Thoracic aorta endothelial cell (primary cell): ENCODE measurements around the gene GOLGA6C. TPM values are rescaled to one million over a fixed set of nuclear protein-coding genes. Genes with fewer than 3 reads are reported as not detected.

Source experiments
- small RNA-seq: library from RNA; depleted of rRNA; stranded (forward); fragments of <200 nt; gene quantifications from one replicate; pipeline ENCODE3, GENCODE V24; 2012
- total RNA-seq: library from RNA; depleted of rRNA; stranded (reverse); fragments of >200 nt; gene quantifications from 2 replicates; pipeline ENCODE4 v1.2.3, GENCODE V29; 2012

The GOLGA6C gene, protein sequence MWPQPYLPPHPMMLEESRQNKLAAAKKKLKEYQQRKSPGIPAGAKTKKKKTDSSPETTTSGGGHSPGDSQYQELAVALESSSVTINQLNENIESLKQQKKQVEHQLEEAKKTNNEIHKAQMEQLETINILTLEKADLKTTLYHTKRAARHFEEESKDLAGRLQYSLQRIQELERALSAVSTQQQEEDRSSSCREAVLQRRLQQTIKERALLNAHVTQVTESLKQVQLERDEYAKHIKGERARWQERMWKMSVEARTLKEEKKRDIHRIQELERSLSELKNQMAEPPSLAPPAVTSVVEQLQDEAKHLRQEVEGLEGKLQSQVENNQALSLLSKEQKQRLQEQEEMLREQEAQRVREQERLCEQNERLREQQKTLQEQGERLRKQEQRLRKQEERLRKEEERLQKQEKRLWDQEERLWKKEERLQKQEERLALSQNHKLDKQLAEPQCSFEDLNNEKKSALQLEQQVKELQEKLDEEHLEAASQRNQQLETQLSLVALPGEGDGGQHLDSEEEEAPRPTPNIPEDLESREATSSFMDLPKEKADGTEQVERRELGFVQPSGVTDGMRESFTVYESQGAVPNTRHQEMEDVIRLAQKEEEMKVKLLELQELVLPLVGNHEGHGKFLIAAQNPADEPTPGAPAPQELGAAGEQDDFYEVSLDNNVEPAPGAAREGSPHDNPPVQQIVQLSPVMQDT
- total RNA-seq = not detected in 2 replicates

DNA sequence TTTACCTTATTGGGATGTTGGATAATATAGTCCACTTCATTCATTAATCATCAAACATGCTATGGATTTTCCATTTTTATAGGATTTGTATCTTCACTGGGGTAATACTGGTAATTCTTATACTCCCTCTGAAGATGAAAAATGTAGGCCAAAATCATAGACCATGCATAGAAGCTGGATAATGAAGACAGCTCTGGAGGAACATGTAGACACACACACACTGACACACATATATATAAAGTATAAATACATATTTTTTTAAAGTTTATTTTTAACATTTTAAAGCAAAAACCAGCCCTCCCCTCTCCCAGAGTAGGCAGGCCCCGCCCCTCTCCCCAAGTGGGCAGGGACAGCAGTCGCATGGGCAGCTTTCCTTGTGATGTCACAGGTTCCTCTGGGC is at the start of gene GOLGA6C:
Gene GOLGA6C, plus strand, starts transcription at position 301 of the 400 bp plus-strand sequence. CDS start 265 bp downstream, outside the sequence.

DNA sequence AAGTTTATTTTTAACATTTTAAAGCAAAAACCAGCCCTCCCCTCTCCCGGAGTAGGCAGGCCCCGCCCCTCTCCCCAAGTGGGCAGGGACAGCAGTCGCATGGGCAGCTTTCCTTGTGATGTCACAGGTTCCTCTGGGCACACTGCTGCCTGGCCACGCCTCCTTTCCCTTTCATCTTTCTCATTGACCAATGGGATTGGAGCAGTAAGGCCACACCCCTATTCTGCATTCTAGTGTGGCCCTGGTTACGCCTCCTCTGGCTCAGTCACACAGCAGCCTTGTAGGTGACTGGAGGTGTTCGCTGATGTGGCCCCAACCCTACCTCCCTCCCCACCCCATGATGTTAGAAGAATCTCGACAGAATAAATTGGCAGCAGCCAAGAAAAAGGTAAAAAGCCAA is 24.4 kb downstream of the GOLGA6C start, which contains the start of gene GOLGA6D:
Gene GOLGA6D, plus strand, starts transcription at position 264 of the 400 bp plus-strand sequence. Its CDS starts 41 bp downstream, at position 305.

Small RNA genes lying within 50 kb of the gene (small RNA-seq; reads per million reads assigned to genes)
- gene AC068338.1 = not detected
- gene RN7SL327P = not detected
- not detected for gene RN7SL489P

Other genes with a start within 250 kb of the GOLGA6C start
- gene PPCDC, start 234.7 kb upstream of the GOLGA6C start, total RNA-seq = 9.8 and 11.2 TPM in 2 replicates
- gene C15orf39, start 56.5 kb upstream of the GOLGA6C start, total RNA-seq = 16.8 and 27.8 TPM in 2 replicates
- gene GOLGA6D, start 24.5 kb downstream of the GOLGA6C start, total RNA-seq = under 0.01 TPM in 1 of 2 replicates, not detected in the other
- gene COMMD4, start 77.7 kb downstream of the GOLGA6C start, total RNA-seq = 43.1 and 48.7 TPM in 2 replicates
- 21.9 and 29.7 TPM in 2 replicates for gene NEIL1, start 88.7 kb downstream of the GOLGA6C start, total RNA-seq
- 147 and 148 TPM in 2 replicates for gene MAN2C1, start 110.3 kb downstream of the GOLGA6C start, total RNA-seq
- gene SIN3A, start 193.4 kb downstream of the GOLGA6C start, total RNA-seq = 35.6 and 51.0 TPM in 2 replicates